ENCODE measurements around the gene KIAA0232. TPM values are rescaled to one million over a fixed set of nuclear protein-coding genes. Genes with fewer than 3 reads are reported as not detected.

The KIAA0232 gene
- total RNA-seq = 20.3 and 21.1 TPM in 2 replicates

GRCh38 chr4:6782147-6782845, at the start of gene KIAA0232:
Gene KIAA0232 (plus strand): TSS chr4:6782727. CDS start chr4:6824454, 41,727 bp downstream.

GRCh38 chr4:6909113-6909969, 126.8 kb downstream of the KIAA0232 start, which contains the start of gene TBC1D14:
Gene TBC1D14 (plus strand): TSS chr4:6909826. CDS start chr4:6923390, 13,564 bp downstream.

Other genes with a start within 250 kb of the KIAA0232 start
- gene MAN2B2, start 207.5 kb upstream of the KIAA0232 start, total RNA-seq = 45.5 and 63.4 TPM in 2 replicates
- gene MRFAP1, start 142.0 kb upstream of the KIAA0232 start, total RNA-seq = 123 and 132 TPM in 2 replicates
- not detected in 2 replicates for gene S100P, start 88.8 kb upstream of the KIAA0232 start, total RNA-seq
- gene MRFAP1L1, start 72.9 kb upstream of the KIAA0232 start, total RNA-seq = 34.2 and 40.1 TPM in 2 replicates
- gene BLOC1S4, start 66.6 kb upstream of the KIAA0232 start, total RNA-seq = 14.1 and 19.9 TPM in 2 replicates
- 41.4 and 48.1 TPM in 2 replicates for gene TBC1D14, start 127.1 kb downstream of the KIAA0232 start, total RNA-seq